HFF-Myc (cell line): ENCODE results near the gene UBAP2L.
A peak's percentile ranks its signal among the peaks of the same experiment; 100 is the strongest.
"Not testable (repeated sequence)": the region's sequence is repeated elsewhere in the genome, so short reads cannot be mapped to it uniquely, and the experiment has no call there.

Experiments used
- DNase-seq: peaks from one replicate; pipeline ENCODE4 v3.0.0-alpha.2; 2011; ENCODE audit warnings: low read depth; ENCODE audit errors: extremely low read depth
- H3K4me3 ChIP-seq: replicated peaks from 2 replicates; pipeline ENCODE4 v1.5.1; 2011; ENCODE audit warnings: low read depth, mild to moderate bottlenecking, control low read depth, low read length
- TF ChIP-seq, protein P1 (sequence below): IDR thresholded peaks from 2 replicates; pipeline ENCODE4 v1.5.1; 2012; ENCODE audit warnings: mild to moderate bottlenecking, low read depth, low read length, control low read depth; ENCODE audit errors: missing control alignments

The UBAP2L gene

DNA sequence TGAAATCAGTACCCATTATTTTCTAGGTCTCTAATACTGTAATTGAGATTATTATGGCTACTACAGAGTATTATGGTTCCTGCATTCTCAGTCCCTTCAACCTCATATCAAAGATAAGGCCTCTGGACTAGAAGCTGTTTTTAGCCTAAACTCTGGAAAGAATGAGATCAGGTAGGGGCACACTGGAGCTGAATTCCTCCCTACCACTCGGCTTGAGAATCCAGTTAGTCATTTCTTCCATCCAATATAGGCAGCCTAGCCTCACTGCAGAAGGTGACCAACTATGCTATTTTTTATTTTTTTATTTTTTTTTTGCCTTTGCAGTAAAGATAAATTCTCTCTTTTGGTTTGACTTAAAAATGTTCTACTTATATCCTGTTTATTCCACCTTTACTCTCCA is 43.7 kb downstream of the UBAP2L start:
- DNase-seq, result no peak
- H3K4me3 ChIP-seq, result no peak overlapping the region
- TF ChIP-seq, protein P1, sequence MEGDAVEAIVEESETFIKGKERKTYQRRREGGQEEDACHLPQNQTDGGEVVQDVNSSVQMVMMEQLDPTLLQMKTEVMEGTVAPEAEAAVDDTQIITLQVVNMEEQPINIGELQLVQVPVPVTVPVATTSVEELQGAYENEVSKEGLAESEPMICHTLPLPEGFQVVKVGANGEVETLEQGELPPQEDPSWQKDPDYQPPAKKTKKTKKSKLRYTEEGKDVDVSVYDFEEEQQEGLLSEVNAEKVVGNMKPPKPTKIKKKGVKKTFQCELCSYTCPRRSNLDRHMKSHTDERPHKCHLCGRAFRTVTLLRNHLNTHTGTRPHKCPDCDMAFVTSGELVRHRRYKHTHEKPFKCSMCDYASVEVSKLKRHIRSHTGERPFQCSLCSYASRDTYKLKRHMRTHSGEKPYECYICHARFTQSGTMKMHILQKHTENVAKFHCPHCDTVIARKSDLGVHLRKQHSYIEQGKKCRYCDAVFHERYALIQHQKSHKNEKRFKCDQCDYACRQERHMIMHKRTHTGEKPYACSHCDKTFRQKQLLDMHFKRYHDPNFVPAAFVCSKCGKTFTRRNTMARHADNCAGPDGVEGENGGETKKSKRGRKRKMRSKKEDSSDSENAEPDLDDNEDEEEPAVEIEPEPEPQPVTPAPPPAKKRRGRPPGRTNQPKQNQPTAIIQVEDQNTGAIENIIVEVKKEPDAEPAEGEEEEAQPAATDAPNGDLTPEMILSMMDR, result no peak

DNA sequence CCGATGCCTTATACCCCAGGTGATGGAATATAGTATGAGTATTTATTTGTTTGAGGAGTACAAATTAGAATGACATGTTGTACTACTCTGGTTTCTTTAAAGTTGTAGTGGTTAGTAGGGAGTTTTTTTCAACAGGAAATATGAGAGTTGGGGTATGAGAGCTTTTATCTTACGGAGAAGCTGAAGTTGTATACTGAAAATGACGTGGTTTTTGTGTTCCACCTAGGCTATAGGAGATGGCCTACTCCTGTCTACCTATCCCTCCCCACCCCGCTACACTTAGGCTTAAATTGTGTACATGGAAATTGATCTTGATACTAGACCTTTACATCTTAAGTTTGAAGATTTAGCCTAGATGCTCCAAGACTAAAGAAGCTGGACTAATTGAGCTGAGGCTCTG is 44.8 kb downstream of the UBAP2L start:
- no peak for DNase-seq
- TF ChIP-seq, protein P1, result no peak
- H3K4me3 ChIP-seq, result no peak overlapping the region

DNA sequence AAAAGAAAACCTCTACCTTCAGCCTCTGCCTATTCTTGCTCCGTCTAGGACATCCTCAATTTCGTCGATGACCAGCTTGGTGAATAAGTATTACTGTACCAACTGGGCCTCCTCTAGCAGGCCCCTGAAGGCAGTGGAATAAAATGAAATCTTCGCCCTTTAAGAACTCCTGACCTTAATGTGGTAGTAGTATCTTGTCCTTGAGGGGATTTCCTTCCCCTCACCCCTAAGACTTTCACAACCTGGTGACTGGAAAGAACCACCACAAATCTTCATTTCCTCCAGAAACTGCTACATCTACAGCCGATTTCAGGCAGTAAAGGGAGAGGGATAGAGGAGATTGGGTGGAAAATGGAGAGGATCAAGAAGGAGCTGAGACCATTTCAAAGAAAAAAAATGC is 50.1 kb downstream of the UBAP2L start:
- no peak overlapping the region for H3K4me3 ChIP-seq
- no peak for DNase-seq
- TF ChIP-seq, protein P1, result no peak

DNA sequence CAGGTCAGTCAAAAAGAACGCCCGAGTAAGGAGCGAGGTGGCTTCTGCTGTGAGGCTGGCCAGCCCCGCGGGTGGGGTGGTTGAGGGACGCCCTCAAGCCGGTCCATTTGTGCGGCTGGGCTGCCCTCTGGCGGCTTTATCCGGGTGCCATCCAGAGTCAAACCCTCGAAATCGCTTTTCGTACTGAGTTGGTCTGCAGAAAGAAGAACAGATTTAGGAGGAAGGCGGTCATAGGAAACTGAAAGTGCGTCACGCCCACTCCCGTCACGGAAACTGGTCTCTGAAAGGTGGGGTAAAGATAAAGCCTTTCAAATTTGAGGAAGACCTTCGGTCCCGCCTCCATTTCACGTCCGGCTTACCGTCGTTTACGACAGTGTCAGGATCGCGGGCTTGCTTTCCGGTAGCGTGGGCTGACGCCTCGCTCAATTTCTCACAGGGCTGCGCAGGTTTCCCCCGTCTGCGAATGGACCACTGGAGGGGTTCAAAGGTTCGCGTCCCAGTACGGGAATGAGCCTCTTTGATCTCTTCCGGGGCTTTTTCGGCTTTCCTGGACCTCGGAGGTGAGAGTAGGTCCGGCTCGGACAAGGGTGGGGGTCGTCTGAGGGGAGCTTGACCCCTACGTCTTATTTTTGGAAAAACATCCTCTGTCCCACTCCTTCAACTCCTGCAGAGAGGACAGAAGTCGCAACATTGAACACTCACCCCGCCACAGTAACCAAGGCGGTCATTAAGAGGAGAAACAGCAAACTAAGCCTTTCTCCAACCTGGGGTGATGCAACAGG is 51.7 kb downstream of the UBAP2L start, which contains the start of gene HAX1:
HAX1 (plus strand) TSS at position 413 of the 782 bp plus-strand sequence; CDS start at position 508, 95 bp downstream.
- peak within 1 kb of the TSS; percentile 100 for H3K4me3 ChIP-seq
- peak; percentile 95 for DNase-seq
- TF ChIP-seq, protein P1, result peak; percentile 76

DNA sequence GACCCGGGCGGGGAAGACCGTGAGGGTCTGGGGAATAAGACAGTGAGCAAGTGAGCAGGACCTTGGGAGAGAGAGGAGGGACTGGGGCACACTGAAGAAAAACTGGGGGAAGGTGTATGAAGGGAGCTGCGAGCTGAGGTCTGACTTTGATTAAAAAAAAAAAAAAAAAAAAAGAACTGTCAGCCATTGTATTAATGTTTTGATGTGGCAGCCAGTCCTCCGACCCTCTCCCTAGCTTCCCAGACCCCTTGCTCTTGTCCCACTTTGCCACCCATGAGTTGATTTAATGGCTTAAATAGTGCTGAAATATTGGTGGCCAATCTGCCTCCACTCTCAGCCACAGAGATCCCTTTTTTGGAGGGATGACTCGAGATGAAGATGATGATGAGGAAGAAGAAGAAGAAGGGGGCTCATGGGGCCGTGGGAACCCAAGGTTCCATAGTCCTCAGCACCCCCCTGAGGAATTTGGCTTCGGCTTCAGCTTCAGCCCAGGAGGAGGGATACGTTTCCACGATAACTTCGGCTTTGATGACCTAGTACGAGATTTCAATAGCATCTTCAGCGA is 52.3 kb downstream of the UBAP2L start:
- H3K4me3 ChIP-seq, result peak overlapping the region; percentile 100
- no peak for DNase-seq
- TF ChIP-seq, protein P1, result no peak

DNA sequence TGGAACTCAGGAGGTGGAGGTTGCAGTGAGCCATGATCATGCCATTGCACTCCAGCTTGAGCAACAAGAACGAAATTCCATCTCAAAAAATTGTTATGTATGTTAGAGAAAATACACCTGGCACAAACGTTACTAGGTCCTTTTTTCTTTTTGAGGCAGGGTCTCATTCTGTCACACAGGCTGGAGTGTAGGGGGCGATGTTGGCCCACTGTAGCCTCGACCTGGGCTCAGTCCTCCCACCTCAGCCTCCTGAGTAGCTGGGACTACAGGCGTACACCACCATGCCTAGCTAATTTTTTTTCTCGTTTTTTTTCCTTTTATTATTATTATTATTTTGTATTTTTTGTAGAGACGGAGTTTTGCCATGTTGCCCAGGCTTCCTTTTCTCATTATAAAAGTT is 56.0 kb downstream of the UBAP2L start:
- no peak overlapping the region for H3K4me3 ChIP-seq
- DNase-seq, result no peak
- TF ChIP-seq, protein P1, result peak; percentile 24

DNA sequence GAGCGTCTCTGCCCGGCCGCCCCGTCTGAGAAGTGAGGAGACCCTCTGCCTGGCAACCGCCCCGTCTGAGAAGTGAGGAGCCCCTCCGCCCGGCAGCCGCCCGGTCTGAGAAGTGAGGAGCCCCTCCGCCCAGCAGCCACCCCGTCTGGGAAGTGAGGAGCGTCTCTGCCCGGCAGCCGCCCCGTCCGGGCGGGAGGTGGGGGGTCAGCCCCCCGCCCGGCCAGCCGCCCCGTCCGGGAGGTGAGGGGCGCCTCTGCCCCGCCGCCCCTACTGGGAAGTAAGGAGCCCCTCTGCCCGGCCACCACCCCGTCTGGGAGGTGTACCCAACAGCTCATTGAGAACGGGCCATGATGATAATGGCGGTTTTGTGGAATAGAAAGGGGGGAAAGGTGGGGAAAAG is 66.8 kb downstream of the UBAP2L start:
- not testable (repeated sequence) for H3K4me3 ChIP-seq, DNase-seq
